GM12878 (cell line): ENCODE results near the gene CNGA1. TPM values are rescaled to one million over a fixed set of nuclear protein-coding genes. Genes with fewer than 3 reads are reported as not detected.

ENCODE experiments used
- ATAC-seq: fragments of 200-7000 bp; cut with Tn5 transposase; 3 replicates; pipeline ENCODE4 v1.9.1; 2020; ENCODE audit warnings: mild to moderate bottlenecking, moderate library complexity
- BruUV-seq: library from RNA; stranded (reverse); fragments of 400-500 nt; replicated peaks from 2 replicates; lab custom pipeline; 2021; lab: Mats Ljungman, UMichigan
- CTCF ChIA-PET: fragments of 300-600 bp; sonication (Branson Sonifier 250); formaldehyde crosslinking; extraction: SDS; loops from one replicate; lab custom pipeline; 2021; ENCODE audit warnings: inconsistent platforms; lab: Yijun Ruan, JAX
- POLR2A ChIA-PET: fragments of 350-600 bp; formaldehyde crosslinking; extraction: SDS; loops from one replicate; lab custom pipeline; 2021; ENCODE audit warnings: inconsistent platforms; lab: Charles Lee
- RAD21 ChIA-PET: fragments of 300-600 bp; sonication (Branson Sonifier 250); formaldehyde crosslinking; loops from one replicate; lab custom pipeline; 2023; ENCODE audit warnings: antibody characterized with exemption; ENCODE audit not compliant: unreplicated experiment; lab: Charles Lee
- SMC1A ChIA-PET: fragments of 300-600 bp; sonication (Branson Sonifier 250); formaldehyde crosslinking; loops from one replicate; lab custom pipeline; 2023; ENCODE audit not compliant: unreplicated experiment, uncharacterized antibody; lab: Charles Lee
- DNase-seq: peaks from one replicate; pipeline ENCODE4 v3.0.0-alpha.2; 2011; ENCODE audit warnings: low read depth, low spot score
- FAIRE-seq: peaks from 3 replicates; lab custom pipeline; 2011; peaks lifted over from hg19 to GRCh38; lab: Jason Lieb, UNC
- H2AFZ ChIP-seq: 2 replicates; pipeline ENCODE4 v1.6.0; 2011; ENCODE audit warnings: low read depth, low read length, control low read depth; ENCODE audit not compliant: control insufficient read depth
- H3K27ac ChIP-seq: 2 replicates; pipeline ENCODE4 v1.5.1; 2011; ENCODE audit warnings: control low read depth; ENCODE audit not compliant: control insufficient read depth, insufficient read depth
- H3K27me3 ChIP-seq, 2 experiments: replicated peaks in 1 of 2; 2 replicates each; pipeline versions ENCODE4 v1.6.0 to v1.6.1; 2011; ENCODE audit warnings: low read length in 1 of 2; ENCODE audit not compliant: control insufficient read depth in 2 of 2, insufficient read depth in 2 of 2
- H3K36me3 ChIP-seq, 2 experiments: 2 replicates each; pipeline ENCODE4 v1.5.1; 2011; ENCODE audit warnings: low read length in 1 of 2; ENCODE audit not compliant: control insufficient read depth in 2 of 2, insufficient read depth in 2 of 2
- H3K4me1 ChIP-seq: 2 replicates; pipeline ENCODE4 v1.6.1; 2011; ENCODE audit warnings: mild to moderate bottlenecking, low read length, moderate library complexity, mixed read lengths; ENCODE audit not compliant: control insufficient read depth, insufficient read depth
- H3K4me2 ChIP-seq: 2 replicates; pipeline ENCODE4 v1.6.0; 2011; ENCODE audit warnings: control low read depth; ENCODE audit not compliant: control insufficient read depth, insufficient read depth
- H3K4me3 ChIP-seq: fragments of 200-600 bp; sonication (generic); 2 replicates; pipeline ENCODE4 v1.5.1; 2016
- H3K79me2 ChIP-seq: 2 replicates; pipeline ENCODE4 v1.6.0; 2011; ENCODE audit warnings: low read length; ENCODE audit not compliant: control insufficient read depth, insufficient read depth
- H3K9ac ChIP-seq: 2 replicates; pipeline ENCODE4 v1.8.0; 2011; ENCODE audit warnings: low read length, control low read depth, mixed read lengths; ENCODE audit not compliant: control insufficient read depth, insufficient read depth
- H3K9me3 ChIP-seq: replicated peaks from 3 replicates; pipeline ENCODE4 v1.5.1; 2011; ENCODE audit warnings: mild to moderate bottlenecking, low read length; ENCODE audit not compliant: control insufficient read depth, insufficient read depth
- H4K20me1 ChIP-seq: 2 replicates; pipeline ENCODE4 v1.6.0; 2011; ENCODE audit not compliant: control insufficient read depth, insufficient read depth
- ATF2 ChIP-seq: IDR thresholded peaks from 2 replicates; pipeline ENCODE4 v1.6.1; 2012; ENCODE audit warnings: low read length, inconsistent platforms
- ATF3 ChIP-seq: IDR thresholded peaks from 2 replicates; pipeline ENCODE4 v1.6.1; 2011; ENCODE audit warnings: low read depth, mild to moderate bottlenecking, low read length, moderate library complexity, borderline replicate concordance; ENCODE audit errors: extremely low read depth
- ELK1 ChIP-seq: IDR thresholded peaks from 2 replicates; pipeline ENCODE4 v1.6.1; 2012; ENCODE audit warnings: low read depth, low read length, improper control_type of control experiment
- EZH2 ChIP-seq: IDR thresholded peaks from 2 replicates; pipeline ENCODE4 v1.6.1; 2012; ENCODE audit warnings: low read depth, mild to moderate bottlenecking, control low read depth, inconsistent platforms, low read length, borderline replicate concordance; ENCODE audit not compliant: control insufficient read depth
- IKZF1 ChIP-seq: fragments of 450-650 bp; conservative IDR thresholded peaks from 2 replicates; pipeline ENCODE4 v1.6.1; 2017; ENCODE audit warnings: antibody characterized with exemption, mild to moderate bottlenecking
- IRF3 ChIP-seq: fragments of 450-650 bp; IDR thresholded peaks from 2 replicates; pipeline ENCODE4 v1.6.1; 2014; ENCODE audit warnings: mild to moderate bottlenecking
- NBN ChIP-seq: fragments of 450-650 bp; IDR thresholded peaks from 2 replicates; pipeline ENCODE4 v1.6.1; 2016
- PAX8 ChIP-seq: fragments of 450-650 bp; IDR thresholded peaks from 2 replicates; pipeline ENCODE4 v1.6.1; 2017; ENCODE audit warnings: mild to moderate bottlenecking, moderate library complexity
- REST ChIP-seq: IDR thresholded peaks from 2 replicates; pipeline ENCODE4 v1.6.1; 2012; ENCODE audit warnings: mild to moderate bottlenecking, low read depth, low read length
- SUZ12 ChIP-seq: fragments of 200-600 bp; sonication (generic); IDR thresholded peaks from one replicate; pipeline ENCODE4 v1.6.1; 2018; ENCODE audit warnings: antibody characterized with exemption, mild to moderate bottlenecking; ENCODE audit not compliant: unreplicated experiment
- USF2 ChIP-seq: IDR thresholded peaks from 2 replicates; pipeline ENCODE4 v1.6.1; 2011; ENCODE audit warnings: low read depth, low read length, improper control_type of control experiment, borderline replicate concordance
- ZBED1 ChIP-seq: IDR thresholded peaks from 2 replicates; pipeline ENCODE4 v1.6.1; 2016; ENCODE audit warnings: borderline replicate concordance
- in situ Hi-C: fragments of 300-500 bp; cut with MboI; formaldehyde crosslinking; loops from 9 replicates; pipeline ENCODE4 v1.14.3; 2018; ENCODE audit warnings: mixed read lengths
- intact Hi-C: fragments of 100-400 bp; cut with micrococcal nuclease; formaldehyde crosslinking; loops from one replicate; pipeline ENCODE4 v1.14.2; 2022; ENCODE audit not compliant: unreplicated experiment
- polyA plus RNA-seq, 11 experiments: library from polyadenylated mRNA; depleted of rRNA in 4 of 11; unstranded in 6 of 11; stranded (reverse) in 5 of 11; fragments of >200 nt; fragmentation: Nextera tagmentation in 4 of 11; fragmentation: Illumina TruSeq in 1 of 11; extraction: Ambion mirVana in 4 of 11; extraction: Trizol in 1 of 11; gene quantifications; 1 replicate in 1 of 11; 2 replicates in 10 of 11; pipeline versions ENCODE4 v1.2.1 to v1.2.3, GENCODE V29; 2011 to 2016; ENCODE audit warnings: inconsistent platforms in 2 of 11, missing spikeins in 2 of 11, low read depth in 1 of 11
- total RNA-seq, 4 experiments: library from RNA; depleted of rRNA in 3 of 4; stranded (reverse); fragments of >200 nt in 3 of 4; fragmentation: Illumina TruSeq in 1 of 4; extraction: Trizol in 1 of 4; gene quantifications; 2 replicates each; pipeline versions ENCODE4 v1.2.1 to v1.2.3, GENCODE V29; 2013 to 2021

CNGA1 gene
- total and polyA plus RNA-seq, 10 of the 15 experiments (the other 5 are each of a cell fraction or from before 2014, with no cell fraction given): 0.38 to 14.2 (median 5.1) TPM

GRCh38 chr4:48033412-48033811 is 16.9 kb upstream of the CNGA1 start:
- in situ Hi-C loops: no loop called here
- no peak overlapping the region for H3K4me3 ChIP-seq
- no peaks in the 10 kb centered on the region for H3K36me3 ChIP-seq
- no TSS peak for BruUV-seq
- no peaks in the 10 kb centered on the region for H3K27me3 ChIP-seq
- ChIA-PET SMC1A (interaction anchor here (0.6 to 11.8 kb wide), 14 partner anchors 13 to 242 kb away, joined by 3 to 268 read pairs (median 5); no protein-coding TSS in a partner anchor), CTCF (interaction anchor here (0.9 to 9.8 kb wide), 15 partner anchors 9 to 180 kb away, joined by 3 to 158 read pairs (median 6); no protein-coding TSS in a partner anchor), RAD21 (interaction anchor here (1.1 to 7.2 kb wide), 5 partner anchors 13 to 54 kb away, joined by 3 to 121 read pairs (median 6); no protein-coding TSS in a partner anchor), POLR2A (interaction anchor here (1.6 to 6.1 kb wide), 4 partner anchors 9 to 178 kb away, joined by 3 to 38 read pairs (median 6); no protein-coding TSS in a partner anchor)
- peak overlapping the region; percentile 20; the same call in 1 of the 2 replicates for H3K27ac ChIP-seq
- no peak overlapping the region for H3K9ac ChIP-seq
- DNase-seq (no peak), ATAC-seq (no peak), FAIRE-seq (no peak)
- intact Hi-C loops: loop anchor here (10.0 kb wide), 1 partner anchor 539 kb away; no protein-coding TSS in a partner anchor
- no peak for TF ChIP-seq ATF2
- no peak for TF ChIP-seq ELK1
- TF ChIP-seq REST: no peak
- TF ChIP-seq SUZ12: no peak
- no peak for TF ChIP-seq IRF3
- TF ChIP-seq PAX8: no peak
- TF ChIP-seq IKZF1: no peak
- no peak for TF ChIP-seq USF2
- TF ChIP-seq EZH2: no peak
- no peak for TF ChIP-seq ATF3
- TF ChIP-seq ZBED1: no peak
- TF ChIP-seq NBN: no peak
- H4K20me1 ChIP-seq: no peaks in the 10 kb centered on the region
- peaks cover 2% of the 10 kb centered on the region; the same call in 1 of the 3 replicates for H3K9me3 ChIP-seq
- H3K79me2 ChIP-seq: no peaks in the 10 kb centered on the region
- no peak overlapping the region for H3K4me2 ChIP-seq
- H2AFZ ChIP-seq: no peak overlapping the region
- peaks cover 53% of the 10 kb centered on the region for H3K4me1 ChIP-seq
